Retinal pigment epithelial cell (primary cell): ENCODE results near the gene THEM5.

Experiments used
- DNase-seq: peaks from one replicate; pipeline ENCODE4 v3.0.0-alpha.2; 2010; ENCODE audit warnings: low read depth
- H3K4me3 ChIP-seq: 2 replicates; pipeline ENCODE4 v1.5.1; 2011; ENCODE audit warnings: mild to moderate bottlenecking, low read length, control low read depth, moderate library complexity
- TF ChIP-seq, protein P1 (sequence below): conservative IDR thresholded peaks from 2 replicates; pipeline ENCODE4 v1.5.1; 2011; ENCODE audit warnings: low read depth, low read length, control low read depth, inconsistent platforms

The THEM5 gene

DNA sequence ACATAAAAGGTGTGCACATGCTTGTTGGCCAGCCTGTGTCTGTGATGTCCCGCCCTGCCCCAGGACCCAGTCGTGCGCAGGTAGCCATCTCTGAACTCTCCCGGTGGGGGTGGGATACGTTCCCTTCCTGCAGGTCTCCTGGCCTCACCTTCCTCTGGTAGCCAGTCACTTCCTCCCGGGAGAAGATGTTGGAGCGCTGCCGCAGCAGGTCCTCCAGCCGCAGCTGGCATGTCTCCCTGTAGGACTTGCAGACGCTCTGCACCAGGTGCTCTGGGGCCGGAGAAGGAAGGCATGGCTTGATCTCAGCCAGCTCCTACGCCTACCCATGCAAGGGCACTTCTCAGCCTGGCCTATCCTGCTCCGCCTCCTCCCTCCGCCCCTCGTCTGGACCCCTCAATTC lies 39.1 kb downstream of the THEM5 start:
- TF ChIP-seq, protein P1, sequence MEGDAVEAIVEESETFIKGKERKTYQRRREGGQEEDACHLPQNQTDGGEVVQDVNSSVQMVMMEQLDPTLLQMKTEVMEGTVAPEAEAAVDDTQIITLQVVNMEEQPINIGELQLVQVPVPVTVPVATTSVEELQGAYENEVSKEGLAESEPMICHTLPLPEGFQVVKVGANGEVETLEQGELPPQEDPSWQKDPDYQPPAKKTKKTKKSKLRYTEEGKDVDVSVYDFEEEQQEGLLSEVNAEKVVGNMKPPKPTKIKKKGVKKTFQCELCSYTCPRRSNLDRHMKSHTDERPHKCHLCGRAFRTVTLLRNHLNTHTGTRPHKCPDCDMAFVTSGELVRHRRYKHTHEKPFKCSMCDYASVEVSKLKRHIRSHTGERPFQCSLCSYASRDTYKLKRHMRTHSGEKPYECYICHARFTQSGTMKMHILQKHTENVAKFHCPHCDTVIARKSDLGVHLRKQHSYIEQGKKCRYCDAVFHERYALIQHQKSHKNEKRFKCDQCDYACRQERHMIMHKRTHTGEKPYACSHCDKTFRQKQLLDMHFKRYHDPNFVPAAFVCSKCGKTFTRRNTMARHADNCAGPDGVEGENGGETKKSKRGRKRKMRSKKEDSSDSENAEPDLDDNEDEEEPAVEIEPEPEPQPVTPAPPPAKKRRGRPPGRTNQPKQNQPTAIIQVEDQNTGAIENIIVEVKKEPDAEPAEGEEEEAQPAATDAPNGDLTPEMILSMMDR = no peak
- no peak overlapping the region for H3K4me3 ChIP-seq
- DNase-seq = no peak

DNA sequence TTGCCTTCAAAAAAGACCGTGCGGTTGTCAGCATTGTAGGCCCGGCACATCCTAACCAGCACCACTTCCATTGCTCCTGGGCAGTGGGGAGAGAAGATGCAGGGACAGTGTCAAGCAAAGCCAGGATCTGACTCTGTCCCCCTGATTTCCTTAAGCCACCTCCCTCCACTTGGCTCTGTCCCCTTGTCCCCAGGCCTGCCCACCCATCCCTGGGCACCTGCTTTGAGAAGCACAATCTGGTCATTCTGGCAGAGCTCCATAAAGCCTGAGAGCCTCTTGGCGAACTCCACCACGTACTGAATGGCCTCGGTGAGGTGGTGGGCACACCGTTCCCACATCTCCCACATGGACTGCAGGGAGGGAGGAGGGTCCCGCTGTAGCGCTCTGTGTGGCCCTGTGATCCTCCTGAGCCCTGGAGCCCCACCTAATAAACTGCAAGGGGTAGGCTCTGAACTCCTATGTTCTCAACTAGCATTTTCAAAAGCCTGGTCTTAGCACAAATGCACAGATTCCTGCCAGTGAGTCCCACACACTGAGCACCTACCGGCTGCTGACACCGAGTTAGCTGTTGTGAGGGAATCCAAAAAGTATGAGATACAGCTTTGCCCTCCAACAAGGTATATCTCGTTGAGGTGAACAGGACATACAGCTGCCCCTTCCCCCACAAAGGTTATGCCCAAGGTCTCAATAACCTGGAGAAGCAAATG lies 40.1 kb downstream of the THEM5 start:
- H3K4me3 ChIP-seq = no peak overlapping the region
- no peak for DNase-seq
- TF ChIP-seq, protein P1 = no peak

DNA sequence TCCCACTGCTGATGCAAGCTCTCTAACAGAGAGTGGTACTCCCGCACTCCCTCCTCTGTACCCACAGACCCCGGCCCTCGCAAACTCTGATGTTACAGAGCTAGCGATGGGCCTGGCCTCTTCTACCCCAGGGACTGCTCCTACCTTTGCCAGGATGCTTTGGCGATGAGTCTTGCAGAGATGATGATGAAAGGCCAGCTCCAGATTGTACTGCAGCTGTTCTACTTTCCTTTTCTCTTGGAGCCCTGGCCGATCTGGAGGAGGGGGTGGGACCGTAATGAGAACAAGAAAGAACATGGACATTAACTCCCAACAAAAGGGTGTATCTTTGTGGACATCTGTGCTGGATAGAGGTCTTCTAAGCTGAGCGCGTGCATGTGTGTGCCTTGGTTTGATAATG lies 42.3 kb downstream of the THEM5 start:
- no peak for DNase-seq
- H3K4me3 ChIP-seq = no peak overlapping the region
- TF ChIP-seq, protein P1 = no peak

DNA sequence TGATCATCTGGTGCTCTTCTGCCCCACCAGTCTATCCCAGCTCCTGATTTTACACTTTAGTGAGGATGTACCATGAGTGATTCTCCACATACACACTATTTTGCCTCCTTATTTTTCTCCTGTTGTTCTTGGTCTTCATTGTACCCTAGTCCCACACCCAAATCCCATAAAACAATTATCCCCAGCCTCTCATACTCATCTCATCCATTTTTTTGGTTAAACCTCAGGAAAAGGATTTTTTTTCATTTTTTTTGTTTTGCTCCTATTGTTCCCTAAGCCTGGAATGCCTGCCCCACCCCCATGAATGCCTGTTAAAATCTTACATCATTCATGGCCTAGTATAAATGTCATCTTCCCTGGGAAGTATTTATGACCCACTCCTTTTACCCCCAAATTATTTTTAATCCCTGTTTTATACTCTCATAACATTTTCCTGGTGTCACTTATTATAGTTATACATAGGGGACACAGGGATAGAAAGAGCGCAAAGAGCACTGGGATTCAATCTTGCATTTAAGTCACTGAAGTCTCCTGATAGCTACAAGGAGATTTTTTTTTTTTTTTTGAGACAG lies 43.4 kb downstream of the THEM5 start:
- TF ChIP-seq, protein P1 = no peak
- H3K4me3 ChIP-seq = no peak overlapping the region
- DNase-seq = no peak

DNA sequence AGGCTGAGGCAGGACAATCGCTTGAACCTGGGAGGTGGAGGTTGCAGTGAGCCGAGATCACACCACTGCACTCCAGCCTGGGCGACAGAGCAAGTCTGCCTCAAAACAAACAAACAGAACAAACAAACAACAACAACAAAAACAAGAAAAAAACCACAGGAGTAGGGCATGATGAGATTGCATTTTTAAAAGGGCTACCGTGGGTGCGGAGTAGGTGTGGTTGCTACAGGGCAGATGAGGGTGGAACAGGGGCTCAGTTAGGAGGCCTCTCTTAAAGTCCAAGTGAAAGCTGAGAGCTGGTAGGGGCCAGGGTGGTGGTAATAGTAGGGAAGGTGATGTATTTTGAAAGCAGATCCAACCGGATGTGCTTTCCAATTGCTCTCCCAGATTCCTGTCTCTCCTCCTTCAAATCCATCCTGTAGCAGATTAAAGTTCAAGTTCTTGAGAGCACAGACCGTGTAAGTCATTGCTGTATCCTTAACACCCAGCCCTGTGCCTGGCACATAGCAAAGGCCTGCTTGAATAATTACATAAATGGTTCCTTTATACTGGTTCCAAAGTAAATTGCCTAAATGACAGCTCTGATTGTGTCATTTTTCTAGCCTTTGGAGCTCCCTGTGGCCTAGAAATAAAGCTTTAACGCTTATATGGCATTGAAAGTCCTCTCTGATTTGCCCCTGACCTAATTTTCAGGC lies 44.1 kb downstream of the THEM5 start:
- no peak for DNase-seq
- TF ChIP-seq, protein P1 = no peak
- no peak overlapping the region for H3K4me3 ChIP-seq

DNA sequence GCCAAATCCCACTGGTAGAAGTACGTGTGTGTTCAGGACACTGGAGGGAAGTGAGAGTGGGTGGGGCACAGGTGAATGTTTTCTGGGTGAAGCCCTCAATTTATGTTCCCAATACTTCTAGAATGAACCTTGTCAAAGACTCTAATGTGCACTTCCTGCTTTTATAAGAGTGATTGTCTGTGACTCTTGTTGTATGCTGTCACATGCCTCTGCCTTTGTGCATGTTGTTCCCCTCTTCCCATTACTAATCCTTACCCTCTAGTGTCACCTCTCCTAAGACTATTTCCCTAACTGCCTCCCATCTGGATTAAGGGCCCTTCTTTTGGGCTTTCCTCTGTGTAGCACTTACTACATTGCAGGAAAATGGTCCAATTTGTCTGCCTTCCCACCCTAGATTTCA lies 45.7 kb downstream of the THEM5 start:
- DNase-seq = no peak
- TF ChIP-seq, protein P1 = no peak
- no peak overlapping the region for H3K4me3 ChIP-seq

DNA sequence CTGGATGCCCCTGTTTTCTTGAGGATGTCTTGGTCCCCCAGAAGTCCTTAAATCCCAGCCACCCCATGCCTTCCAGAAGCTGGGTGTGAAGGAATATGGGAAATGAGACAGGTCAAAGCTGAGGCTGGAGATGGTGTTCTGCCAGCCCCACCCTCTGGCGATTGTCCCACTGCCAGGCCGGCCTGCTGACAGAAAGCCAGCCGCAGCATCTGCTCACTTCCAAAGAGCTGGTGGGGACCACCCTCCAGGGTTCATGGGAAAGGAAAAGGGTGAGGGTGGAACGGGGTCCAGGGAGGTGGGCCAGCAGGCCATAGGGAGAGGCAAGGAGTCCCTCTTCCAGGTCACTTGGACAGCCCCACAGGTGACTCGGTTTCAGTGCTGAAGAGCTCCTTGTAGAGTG lies 46.4 kb downstream of the THEM5 start:
- TF ChIP-seq, protein P1 = no peak
- no peak overlapping the region for H3K4me3 ChIP-seq
- no peak for DNase-seq
